Measurements from ENCODE around the gene UPF3A. TPM values are rescaled to one million over a fixed set of nuclear protein-coding genes. Genes with fewer than 3 reads are reported as not detected.

The UPF3A gene
- total RNA-seq, 1 experiment from 2014 or later: 88.3 TPM

DNA sequence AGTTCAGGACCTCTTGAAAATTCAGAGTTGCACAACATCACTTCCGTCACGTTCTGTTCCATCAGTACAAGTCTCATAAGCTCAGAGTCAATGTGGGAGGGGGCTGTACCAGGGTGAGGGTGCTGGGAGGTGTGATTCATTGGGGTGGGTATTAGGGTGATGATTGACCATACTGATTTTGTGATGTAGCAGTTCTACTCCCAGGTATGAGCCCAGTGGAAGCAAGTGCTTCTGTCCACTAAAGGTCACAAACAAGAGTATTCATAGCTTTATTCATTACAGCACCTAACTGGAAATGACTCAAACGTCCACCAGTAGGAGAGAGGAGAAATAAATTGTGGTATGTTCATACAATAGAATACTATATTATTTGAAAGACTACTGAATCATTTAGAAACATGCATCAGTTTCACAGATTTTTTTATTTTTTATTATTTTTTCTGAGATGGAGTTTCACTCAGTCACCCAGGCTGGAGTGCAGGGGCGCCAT lies 12.1 kb upstream of the UPF3A start:
- H3K27me3 Mint-ChIP-seq (ENCODE audit: insufficient read depth, unreplicated experiment): no peaks in the 10 kb centered on the region
- no peaks in the 10 kb centered on the region for H3K4me1 Mint-ChIP-seq (ENCODE audit: low read depth, unreplicated experiment)
- POLR2A ChIA-PET: no interaction called here
- H3K4me1 ChIP-seq: no peaks in the 10 kb centered on the region
- no peaks in the 10 kb centered on the region for H3K27me3 ChIP-seq (replicated peaks; ENCODE audit: control insufficient read depth, insufficient read depth, low read length)
- intact Hi-C loops (cut with micrococcal nuclease; ENCODE audit: unreplicated experiment): no loop called here
- no peaks in the 10 kb centered on the region for H3K9me3 Mint-ChIP-seq (ENCODE audit: unreplicated experiment)
- peaks cover 4% of the 10 kb centered on the region for H3K36me3 ChIP-seq (ENCODE audit: control insufficient read depth, insufficient read depth, low read length)
- no peak for DNase-seq
- H3K9me3 ChIP-seq: no peaks in the 10 kb centered on the region
- CTCF ChIA-PET: no interaction called here
- no TSS peak for BruUV-seq (replicated peaks)
- no peak overlapping the region for H3K4me3 Mint-ChIP-seq (ENCODE audit: unreplicated experiment)
- H3K4me3 ChIP-seq (ENCODE audit: low read depth, low read length): no peak overlapping the region
- TF ChIP-seq, protein P1, sequence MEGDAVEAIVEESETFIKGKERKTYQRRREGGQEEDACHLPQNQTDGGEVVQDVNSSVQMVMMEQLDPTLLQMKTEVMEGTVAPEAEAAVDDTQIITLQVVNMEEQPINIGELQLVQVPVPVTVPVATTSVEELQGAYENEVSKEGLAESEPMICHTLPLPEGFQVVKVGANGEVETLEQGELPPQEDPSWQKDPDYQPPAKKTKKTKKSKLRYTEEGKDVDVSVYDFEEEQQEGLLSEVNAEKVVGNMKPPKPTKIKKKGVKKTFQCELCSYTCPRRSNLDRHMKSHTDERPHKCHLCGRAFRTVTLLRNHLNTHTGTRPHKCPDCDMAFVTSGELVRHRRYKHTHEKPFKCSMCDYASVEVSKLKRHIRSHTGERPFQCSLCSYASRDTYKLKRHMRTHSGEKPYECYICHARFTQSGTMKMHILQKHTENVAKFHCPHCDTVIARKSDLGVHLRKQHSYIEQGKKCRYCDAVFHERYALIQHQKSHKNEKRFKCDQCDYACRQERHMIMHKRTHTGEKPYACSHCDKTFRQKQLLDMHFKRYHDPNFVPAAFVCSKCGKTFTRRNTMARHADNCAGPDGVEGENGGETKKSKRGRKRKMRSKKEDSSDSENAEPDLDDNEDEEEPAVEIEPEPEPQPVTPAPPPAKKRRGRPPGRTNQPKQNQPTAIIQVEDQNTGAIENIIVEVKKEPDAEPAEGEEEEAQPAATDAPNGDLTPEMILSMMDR (IDR thresholded peaks at IDR 0.05; ENCODE audit: insufficient read depth in 1 of 2, low read depth in 1 of 2, low read length in 1 of 2, severe bottlenecking in 1 of 2, unreplicated experiment in 1 of 2): no peak
- peaks cover 81% of the 10 kb centered on the region for H3K36me3 Mint-ChIP-seq (ENCODE audit: insufficient read depth, unreplicated experiment)
- no peak overlapping the region for H3K27ac Mint-ChIP-seq (ENCODE audit: unreplicated experiment)

DNA sequence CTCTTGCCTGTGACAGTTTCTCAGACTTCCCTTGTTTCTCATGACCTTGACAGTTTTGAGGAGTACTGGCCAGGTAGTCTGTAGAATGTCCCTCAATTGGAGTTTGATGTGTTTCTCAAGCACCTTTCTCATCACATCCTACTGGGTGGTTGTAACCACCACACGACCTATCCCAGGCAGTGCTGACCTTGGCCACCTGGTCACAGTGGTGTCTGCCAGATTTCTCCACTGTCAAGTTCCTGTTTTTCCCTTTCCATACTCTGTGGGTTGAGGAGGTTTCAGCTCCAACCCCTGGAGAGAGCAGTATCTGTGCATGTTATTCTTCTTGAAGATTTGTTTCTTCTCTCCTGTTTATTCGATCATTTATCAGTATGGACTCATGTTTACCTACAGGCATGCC lies 8.4 kb upstream of the UPF3A start:
- Mint-ChIP-seq H3K9me3 (ENCODE audit: unreplicated experiment) (no peaks in the 10 kb centered on the region), H3K4me3 (ENCODE audit: unreplicated experiment) (no peak overlapping the region), H3K36me3 (ENCODE audit: insufficient read depth, unreplicated experiment) (peaks cover 75% of the 10 kb centered on the region), H3K4me1 (ENCODE audit: low read depth, unreplicated experiment) (no peaks in the 10 kb centered on the region), H3K27ac (ENCODE audit: unreplicated experiment) (no peak overlapping the region), H3K27me3 (ENCODE audit: insufficient read depth, unreplicated experiment) (no peaks in the 10 kb centered on the region)
- no TSS peak for BruUV-seq (replicated peaks)
- DNase-seq: no peak
- POLR2A ChIA-PET: no interaction called here
- intact Hi-C loops (cut with micrococcal nuclease; ENCODE audit: unreplicated experiment): no loop called here
- TF ChIP-seq, protein P1 (IDR thresholded peaks at IDR 0.05; ENCODE audit: insufficient read depth in 1 of 2, low read depth in 1 of 2, low read length in 1 of 2, severe bottlenecking in 1 of 2, unreplicated experiment in 1 of 2): no peak
- H3K9me3 ChIP-seq: no peaks in the 10 kb centered on the region
- CTCF ChIA-PET: no interaction called here
- no peak overlapping the region for H3K4me3 ChIP-seq (ENCODE audit: low read depth, low read length)
- H3K36me3 ChIP-seq (ENCODE audit: control insufficient read depth, insufficient read depth, low read length): no peaks in the 10 kb centered on the region; the same call in none of the 2 replicates
- H3K27me3 ChIP-seq (replicated peaks; ENCODE audit: control insufficient read depth, insufficient read depth, low read length): no peaks in the 10 kb centered on the region
- H3K4me1 ChIP-seq: no peaks in the 10 kb centered on the region

DNA sequence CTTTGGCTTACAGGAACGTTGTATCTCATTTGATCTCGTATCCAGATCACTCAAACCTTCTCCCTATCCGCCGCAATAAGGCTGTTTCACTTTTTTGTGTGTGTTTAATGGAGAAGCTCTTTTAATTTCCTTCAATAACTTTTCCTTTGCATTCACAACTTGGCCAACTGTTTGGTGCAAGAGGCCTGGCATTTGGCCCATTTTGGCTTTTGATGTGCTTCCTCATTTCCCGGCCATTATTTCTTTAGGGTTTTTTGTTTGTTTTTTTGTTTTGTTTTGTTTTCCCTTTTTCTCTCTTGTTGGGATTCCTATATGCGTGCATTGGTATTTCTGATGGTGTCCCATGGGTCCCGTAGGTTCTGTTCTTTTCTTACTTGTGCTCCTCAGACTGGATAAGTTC lies 6.1 kb upstream of the UPF3A start:
- Mint-ChIP-seq H3K4me1 (ENCODE audit: low read depth, unreplicated experiment) (peaks cover 9% of the 10 kb centered on the region), H3K27me3 (ENCODE audit: insufficient read depth, unreplicated experiment) (no peaks in the 10 kb centered on the region), H3K36me3 (ENCODE audit: insufficient read depth, unreplicated experiment) (peaks cover 62% of the 10 kb centered on the region), H3K4me3 (ENCODE audit: unreplicated experiment) (no peak overlapping the region), H3K9me3 (ENCODE audit: unreplicated experiment) (no peaks in the 10 kb centered on the region), H3K27ac (ENCODE audit: unreplicated experiment) (no peak overlapping the region)
- Histone ChIP-seq H3K4me1 (peaks cover 13% of the 10 kb centered on the region), H3K4me3 (ENCODE audit: low read depth, low read length) (no peak overlapping the region), H3K27me3 (replicated peaks; ENCODE audit: control insufficient read depth, insufficient read depth, low read length) (no peaks in the 10 kb centered on the region), H3K9me3 (no peaks in the 10 kb centered on the region), H3K36me3 (ENCODE audit: control insufficient read depth, insufficient read depth, low read length) (no peaks in the 10 kb centered on the region; the same call in 1 of the 2 replicates)
- ChIA-PET CTCF (no interaction called here), POLR2A (no interaction called here)
- no peak for DNase-seq
- TF ChIP-seq, protein P1 (IDR thresholded peaks at IDR 0.05; ENCODE audit: insufficient read depth in 1 of 2, low read depth in 1 of 2, low read length in 1 of 2, severe bottlenecking in 1 of 2, unreplicated experiment in 1 of 2): no peak
- intact Hi-C loops (cut with micrococcal nuclease; ENCODE audit: unreplicated experiment): no loop called here
- no TSS peak for BruUV-seq (replicated peaks)
